ENCODE measurements around the gene RB1.

RB1 gene

DNA sequence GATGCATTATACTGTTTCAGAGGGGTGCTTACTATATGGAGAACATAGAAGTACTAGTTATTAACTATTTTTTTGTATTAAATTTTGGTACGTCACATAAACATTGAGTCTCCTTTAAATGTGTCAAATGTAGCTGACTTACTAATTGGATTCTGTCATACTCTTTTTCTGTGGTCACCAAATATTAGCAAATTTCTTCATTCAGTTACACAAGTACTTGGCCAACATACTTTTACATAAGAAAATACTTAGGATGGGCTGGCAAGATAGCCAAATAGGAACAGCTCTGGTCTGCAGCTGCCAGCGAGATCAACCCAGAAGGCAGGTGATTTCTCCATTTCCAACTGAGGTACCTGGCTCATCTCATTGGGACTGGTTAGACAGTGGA lies 90.1 kb downstream of the RB1 start:
- Histone ChIP-seq H3K9ac (ENCODE audit: low read length) (no peak overlapping the region), H3K4me2 (ENCODE audit: low read length) (no peak overlapping the region), H3K4me3 (ENCODE audit: low read length) (no peak overlapping the region), H3K27me3 (ENCODE audit: low read depth, low read length) (no peaks in the 10 kb centered on the region), H3K9me3 (ENCODE audit: insufficient read depth, low read length) (no peaks in the 10 kb centered on the region), H3K79me2 (ENCODE audit: low read length) (no peaks in the 10 kb centered on the region), H2AFZ (ENCODE audit: low read depth, low read length) (no peak overlapping the region), H3K4me1 (ENCODE audit: low read length) (peaks cover 9% of the 10 kb centered on the region; the same call in 1 of the 2 replicates), H4K20me1 (ENCODE audit: insufficient read depth, low read length) (no peaks in the 10 kb centered on the region), H3K36me3 (replicated peaks; ENCODE audit: low read depth, low read length) (peaks cover 30% of the 10 kb centered on the region), H3K27ac (ENCODE audit: low read length) (no peak overlapping the region)
- no peak for TF ChIP-seq EZH2phosphoT487 (IDR thresholded peaks at IDR 0.05; ENCODE audit: low read depth)
- TF ChIP-seq, protein P1, sequence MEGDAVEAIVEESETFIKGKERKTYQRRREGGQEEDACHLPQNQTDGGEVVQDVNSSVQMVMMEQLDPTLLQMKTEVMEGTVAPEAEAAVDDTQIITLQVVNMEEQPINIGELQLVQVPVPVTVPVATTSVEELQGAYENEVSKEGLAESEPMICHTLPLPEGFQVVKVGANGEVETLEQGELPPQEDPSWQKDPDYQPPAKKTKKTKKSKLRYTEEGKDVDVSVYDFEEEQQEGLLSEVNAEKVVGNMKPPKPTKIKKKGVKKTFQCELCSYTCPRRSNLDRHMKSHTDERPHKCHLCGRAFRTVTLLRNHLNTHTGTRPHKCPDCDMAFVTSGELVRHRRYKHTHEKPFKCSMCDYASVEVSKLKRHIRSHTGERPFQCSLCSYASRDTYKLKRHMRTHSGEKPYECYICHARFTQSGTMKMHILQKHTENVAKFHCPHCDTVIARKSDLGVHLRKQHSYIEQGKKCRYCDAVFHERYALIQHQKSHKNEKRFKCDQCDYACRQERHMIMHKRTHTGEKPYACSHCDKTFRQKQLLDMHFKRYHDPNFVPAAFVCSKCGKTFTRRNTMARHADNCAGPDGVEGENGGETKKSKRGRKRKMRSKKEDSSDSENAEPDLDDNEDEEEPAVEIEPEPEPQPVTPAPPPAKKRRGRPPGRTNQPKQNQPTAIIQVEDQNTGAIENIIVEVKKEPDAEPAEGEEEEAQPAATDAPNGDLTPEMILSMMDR (IDR thresholded peaks at IDR 0.05; ENCODE audit: low read depth, low read length): no peak

DNA sequence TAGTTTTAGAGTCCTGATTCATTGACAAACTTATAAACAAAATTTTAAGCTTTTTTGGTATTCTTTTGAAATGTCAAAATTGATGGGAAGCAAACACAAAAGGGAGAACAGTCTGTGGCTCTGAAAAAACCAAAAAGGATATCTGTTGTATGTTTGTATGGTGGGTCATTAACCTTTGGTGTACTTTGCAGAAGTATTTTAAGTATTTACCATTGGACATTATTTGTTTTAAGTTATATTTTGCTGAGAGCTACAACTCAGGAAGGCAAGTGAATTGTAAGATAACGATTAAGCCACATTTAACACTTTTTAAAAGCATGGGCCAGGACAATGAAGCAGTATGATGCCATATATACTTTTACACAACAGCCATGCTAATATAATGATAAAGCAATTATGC lies 94.2 kb downstream of the RB1 start:
- Histone ChIP-seq H3K27ac (ENCODE audit: low read length) (no peak overlapping the region), H3K4me1 (ENCODE audit: low read length) (peaks cover 35% of the 10 kb centered on the region)

DNA sequence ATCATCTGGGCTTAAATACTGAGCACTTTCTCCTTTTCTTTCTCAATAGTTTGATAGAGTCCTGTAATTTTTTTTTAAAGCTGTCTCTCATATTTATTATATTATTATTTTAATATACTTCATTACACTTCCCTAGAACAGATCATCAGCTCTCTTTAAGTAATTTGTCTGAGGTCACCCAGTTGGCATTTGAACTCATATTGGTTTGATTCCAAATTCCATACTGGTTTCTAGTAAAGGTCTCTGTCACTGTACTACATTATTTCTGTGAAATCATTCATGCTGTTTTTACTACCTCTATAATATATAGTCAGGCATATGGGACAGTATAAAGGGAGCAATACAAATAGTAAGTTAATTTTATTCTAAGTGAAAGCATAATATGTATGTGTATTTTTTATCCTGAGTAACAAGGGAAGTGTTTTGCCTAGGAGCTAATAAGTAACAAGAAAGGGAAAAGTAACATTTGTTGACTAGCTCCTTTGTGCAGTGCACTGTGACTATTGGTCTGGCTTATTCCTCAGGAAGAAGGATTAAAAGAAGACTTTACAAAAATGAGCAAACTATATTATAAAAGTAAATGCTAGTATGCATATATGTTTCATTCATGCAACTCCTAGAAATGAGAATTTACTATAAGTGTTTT lies 95.0 kb downstream of the RB1 start:
- Histone ChIP-seq H3K4me2 (ENCODE audit: low read length) (no peak overlapping the region), H3K27me3 (ENCODE audit: low read depth, low read length) (no peaks in the 10 kb centered on the region), H3K36me3 (replicated peaks; ENCODE audit: low read depth, low read length) (peaks cover 10% of the 10 kb centered on the region), H3K79me2 (ENCODE audit: low read length) (no peaks in the 10 kb centered on the region), H3K4me3 (ENCODE audit: low read length) (no peak overlapping the region), H3K9me3 (ENCODE audit: insufficient read depth, low read length) (no peaks in the 10 kb centered on the region), H3K27ac (ENCODE audit: low read length) (no peak overlapping the region), H4K20me1 (ENCODE audit: insufficient read depth, low read length) (no peaks in the 10 kb centered on the region), H2AFZ (ENCODE audit: low read depth, low read length) (no peak overlapping the region), H3K4me1 (ENCODE audit: low read length) (peaks cover 44% of the 10 kb centered on the region), H3K9ac (ENCODE audit: low read length) (no peak overlapping the region)
- no peak for TF ChIP-seq EZH2phosphoT487 (IDR thresholded peaks at IDR 0.05; ENCODE audit: low read depth)
- TF ChIP-seq, protein P1 (IDR thresholded peaks at IDR 0.05; ENCODE audit: low read depth, low read length): no peak

More for the DNA sequence above, 94.2 kb downstream of the RB1 start:
- Histone ChIP-seq H3K9me3 (ENCODE audit: insufficient read depth, low read length) (no peaks in the 10 kb centered on the region), H3K4me2 (ENCODE audit: low read length) (no peak overlapping the region), H3K36me3 (replicated peaks; ENCODE audit: low read depth, low read length) (peaks cover 18% of the 10 kb centered on the region), H4K20me1 (ENCODE audit: insufficient read depth, low read length) (no peaks in the 10 kb centered on the region), H3K4me3 (ENCODE audit: low read length) (no peak overlapping the region), H3K79me2 (ENCODE audit: low read length) (no peaks in the 10 kb centered on the region), H2AFZ (ENCODE audit: low read depth, low read length) (no peak overlapping the region), H3K27me3 (ENCODE audit: low read depth, low read length) (no peaks in the 10 kb centered on the region), H3K9ac (ENCODE audit: low read length) (no peak overlapping the region)
- TF ChIP-seq, protein P1 (IDR thresholded peaks at IDR 0.05; ENCODE audit: low read depth, low read length): no peak
- no peak for TF ChIP-seq EZH2phosphoT487 (IDR thresholded peaks at IDR 0.05; ENCODE audit: low read depth)

DNA sequence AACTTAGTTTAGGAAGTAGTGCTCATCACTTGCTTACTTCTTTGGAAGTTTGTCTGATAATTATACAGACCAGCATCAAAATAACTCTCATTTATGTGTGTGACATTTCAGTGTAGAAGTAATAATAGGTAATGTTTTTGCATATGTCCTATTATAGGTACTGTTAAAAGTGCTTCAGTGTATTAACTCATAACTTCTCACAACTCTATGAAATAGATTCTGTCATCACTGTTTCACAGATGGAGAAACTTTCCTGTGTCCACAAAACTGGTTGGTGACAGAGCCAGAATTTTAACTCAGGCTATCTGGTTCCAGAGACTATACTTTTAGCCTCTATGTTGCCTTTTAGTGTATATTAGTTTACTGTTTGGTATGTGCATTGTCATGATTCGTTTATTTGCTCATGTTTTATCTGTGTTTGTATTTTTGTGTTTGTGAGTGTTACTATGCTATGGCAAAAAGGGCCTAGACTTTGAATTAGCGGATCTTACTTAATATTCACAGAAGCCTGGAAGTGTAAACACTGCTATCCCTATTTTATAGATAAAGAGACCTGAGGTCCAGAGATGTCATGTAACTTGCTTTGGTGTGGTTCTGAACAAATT lies 96.6 kb downstream of the RB1 start:
- Histone ChIP-seq H3K4me2 (ENCODE audit: low read length) (no peak overlapping the region), H4K20me1 (ENCODE audit: insufficient read depth, low read length) (no peaks in the 10 kb centered on the region), H2AFZ (ENCODE audit: low read depth, low read length) (no peak overlapping the region), H3K4me3 (ENCODE audit: low read length) (no peak overlapping the region), H3K27me3 (ENCODE audit: low read depth, low read length) (no peaks in the 10 kb centered on the region), H3K9ac (ENCODE audit: low read length) (no peak overlapping the region), H3K36me3 (replicated peaks; ENCODE audit: low read depth, low read length) (peaks cover 1% of the 10 kb centered on the region), H3K4me1 (ENCODE audit: low read length) (peaks cover 50% of the 10 kb centered on the region), H3K9me3 (ENCODE audit: insufficient read depth, low read length) (no peaks in the 10 kb centered on the region), H3K27ac (ENCODE audit: low read length) (no peak overlapping the region), H3K79me2 (ENCODE audit: low read length) (no peaks in the 10 kb centered on the region)
- TF ChIP-seq, protein P1 (IDR thresholded peaks at IDR 0.05; ENCODE audit: low read depth, low read length): no peak
- TF ChIP-seq EZH2phosphoT487 (IDR thresholded peaks at IDR 0.05; ENCODE audit: low read depth): no peak
